Stromal cell of bone marrow (primary cell): ENCODE measurements around the gene NELFA.

ENCODE experiments used
- DNase-seq: peaks from one replicate; pipeline ENCODE4 v3.0.0-alpha.2; 2012; ENCODE audit warnings: low read depth

The NELFA gene

GRCh38 chr4:2008921-2009650, at the start of gene NELFA:
TSS of gene NELFA (minus strand) at chr4:2008974. CDS start at chr4:2008959, 15 bp downstream.
- peak; percentile 82 for DNase-seq

DNA sequence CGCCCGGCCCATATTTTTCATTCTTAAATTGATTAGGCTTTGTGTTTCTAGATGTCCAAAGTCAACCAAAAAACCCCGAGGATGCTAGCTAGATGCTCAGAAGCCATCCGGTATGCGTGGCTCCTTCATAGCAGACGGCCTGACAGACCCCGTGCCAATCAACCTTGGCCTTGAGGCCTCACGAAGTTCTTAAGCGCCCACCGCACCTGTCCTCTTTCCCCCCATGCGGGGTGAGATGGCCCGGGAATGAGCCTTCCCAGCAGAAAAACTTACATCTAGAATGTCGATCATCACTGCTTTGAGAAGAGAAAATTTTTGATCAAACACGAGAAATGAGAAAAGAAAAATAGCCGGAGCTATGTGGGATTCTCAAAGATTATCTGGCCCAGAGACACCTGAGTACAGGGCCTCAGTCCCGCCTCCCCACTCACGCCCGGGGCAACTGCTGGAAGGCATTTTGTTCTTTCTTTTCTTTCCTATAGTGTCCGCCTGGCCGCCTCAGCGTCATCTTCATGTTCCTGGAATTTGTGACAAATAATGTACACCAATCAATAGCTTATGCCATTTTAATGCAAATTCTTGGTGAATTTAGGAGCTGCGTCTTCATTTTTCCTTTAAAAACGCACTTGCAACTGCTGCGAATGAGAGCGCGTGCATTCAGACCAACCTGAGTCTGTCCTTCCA, 48.8 kb upstream of the NELFA start:
- no peak for DNase-seq

GRCh38 chr4:2054217-2054616, 45.4 kb upstream of the NELFA start:
- DNase-seq: no peak

DNA sequence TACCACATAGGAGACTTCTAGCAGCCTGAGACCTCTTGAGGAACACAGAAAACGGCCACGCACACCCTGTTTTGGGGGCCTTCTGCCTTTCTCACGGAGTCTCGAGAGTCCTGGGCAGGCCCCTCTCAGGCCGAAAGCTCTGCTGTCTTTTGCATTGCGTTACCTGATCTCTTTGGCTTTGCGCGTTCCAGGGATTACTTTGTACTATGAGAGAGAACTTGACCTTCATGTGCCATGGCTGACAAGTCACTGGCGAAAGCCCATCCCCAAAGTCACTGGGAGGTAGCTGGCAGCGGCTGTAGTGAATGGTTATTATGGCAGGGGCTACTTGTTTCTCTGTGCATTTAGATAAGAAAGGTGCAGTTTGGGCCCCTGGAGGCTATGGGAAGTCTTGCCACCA, 42.3 kb upstream of the NELFA start:
- DNase-seq: no peak

GRCh38 chr4:2049811-2050210, 41.0 kb upstream of the NELFA start:
- DNase-seq: no peak

DNA sequence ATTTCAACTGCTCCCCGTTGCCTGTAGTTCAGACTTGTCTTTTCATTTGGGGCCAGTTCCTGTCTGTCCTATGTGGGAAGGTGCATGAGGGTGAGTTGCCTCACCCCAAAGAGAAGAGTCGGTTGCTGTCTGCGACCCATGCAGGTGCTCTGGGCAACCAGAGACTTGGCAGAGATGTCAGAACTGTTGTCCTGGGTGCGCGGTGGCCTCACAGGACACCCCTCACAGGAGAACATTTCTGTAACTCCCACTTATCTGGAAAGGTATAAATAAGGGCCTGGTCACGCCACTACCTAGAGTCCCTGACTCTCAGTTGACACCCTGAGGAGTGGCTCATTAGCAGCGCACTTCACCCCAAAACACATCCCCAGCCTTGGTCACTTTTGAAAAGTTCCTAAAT, 40.6 kb upstream of the NELFA start:
- no peak for DNase-seq

GRCh38 chr4:2048831-2049230, 40.1 kb upstream of the NELFA start:
- no peak for DNase-seq

GRCh38 chr4:2047781-2048581, 39.2 kb upstream of the NELFA start:
- DNase-seq: no peak

GRCh38 chr4:2047031-2047660, 38.4 kb upstream of the NELFA start:
- DNase-seq: no peak

GRCh38 chr4:2046031-2046961, 37.5 kb upstream of the NELFA start:
- DNase-seq: no peak

GRCh38 chr4:2045518-2045951, 36.8 kb upstream of the NELFA start:
- DNase-seq: no peak

- no peak for DNase-seq
These were observed 36.1 kb upstream of the NELFA start for GRCh38 chr4:2044542-2045517.

GRCh38 chr4:2044119-2044485, 35.3 kb upstream of the NELFA start:
- no peak for DNase-seq

DNA sequence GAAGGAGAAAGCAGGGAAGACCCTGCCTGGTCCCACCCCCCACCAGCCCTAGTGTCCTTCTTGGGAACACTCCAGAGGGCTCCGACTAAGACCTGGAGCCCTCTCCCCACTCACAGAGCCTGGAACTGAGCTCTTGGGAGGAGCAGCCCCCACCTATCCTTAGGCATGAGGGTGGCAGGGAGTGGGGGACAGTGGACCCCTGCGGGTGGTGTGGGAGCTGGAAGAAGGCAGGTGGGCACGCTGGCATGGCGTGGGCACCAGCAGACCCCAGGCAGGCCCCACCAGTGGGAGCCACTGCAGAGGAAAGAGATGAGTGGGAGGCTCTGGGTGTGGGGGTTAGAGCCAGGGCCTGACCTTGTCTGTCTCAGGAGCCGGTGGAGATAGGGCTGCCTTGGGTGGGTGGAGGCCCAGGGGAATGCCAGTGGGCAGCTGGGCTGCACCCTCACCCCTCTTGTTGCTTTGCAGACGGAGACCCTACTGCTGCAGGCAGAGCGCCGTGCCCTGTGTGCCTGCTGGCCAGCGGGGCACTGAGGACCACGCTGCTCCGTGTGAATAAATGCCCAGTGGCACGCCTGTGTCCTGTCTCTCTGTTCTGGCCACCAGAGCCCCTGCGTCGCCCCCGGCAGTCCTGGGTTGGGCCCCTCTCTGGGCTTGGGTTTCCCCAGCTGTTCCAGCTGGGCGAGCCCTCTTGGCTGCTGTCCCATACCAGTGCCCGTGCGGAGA, 34.8 kb upstream of the NELFA start:
- no peak for DNase-seq

- no peak for DNase-seq
These were observed 34.2 kb upstream of the NELFA start for GRCh38 chr4:2042947-2043395.

DNA sequence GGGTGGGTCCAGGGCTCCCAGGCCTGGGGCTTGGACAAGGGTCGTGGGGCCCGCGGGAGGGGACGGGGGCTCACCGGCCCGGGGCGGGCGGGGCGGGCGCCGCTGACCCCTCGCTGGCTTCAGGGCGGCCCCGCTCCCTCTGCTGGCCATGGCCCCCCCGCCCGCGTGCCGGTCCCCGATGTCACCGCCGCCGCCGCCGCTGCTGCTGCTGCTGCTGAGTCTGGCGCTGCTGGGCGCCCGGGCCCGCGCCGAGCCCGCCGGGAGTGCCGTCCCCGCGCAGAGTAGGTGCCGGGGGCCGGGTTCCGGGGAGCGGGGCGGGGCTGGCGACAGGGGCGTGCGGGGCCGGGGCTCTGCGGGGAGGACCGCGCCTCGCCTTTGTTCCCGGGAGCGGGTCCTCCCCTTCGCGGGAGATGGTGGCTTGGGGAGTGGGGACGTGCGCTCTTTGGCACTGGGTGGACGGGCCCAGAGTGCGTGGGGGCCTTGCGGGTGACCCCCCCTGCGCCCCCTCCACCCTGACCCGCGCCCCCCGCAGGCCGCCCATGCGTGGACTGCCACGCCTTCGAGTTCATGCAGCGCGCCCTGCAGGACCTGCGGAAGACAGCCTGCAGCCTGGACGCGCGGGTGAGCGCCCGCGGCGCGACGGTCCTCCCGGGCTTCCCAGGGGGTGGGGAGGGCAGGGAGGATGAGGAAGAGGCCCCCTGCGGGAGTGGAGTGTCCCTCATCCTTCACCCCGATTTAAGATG, 33.6 kb upstream of the NELFA start:
- no peak for DNase-seq

DNA sequence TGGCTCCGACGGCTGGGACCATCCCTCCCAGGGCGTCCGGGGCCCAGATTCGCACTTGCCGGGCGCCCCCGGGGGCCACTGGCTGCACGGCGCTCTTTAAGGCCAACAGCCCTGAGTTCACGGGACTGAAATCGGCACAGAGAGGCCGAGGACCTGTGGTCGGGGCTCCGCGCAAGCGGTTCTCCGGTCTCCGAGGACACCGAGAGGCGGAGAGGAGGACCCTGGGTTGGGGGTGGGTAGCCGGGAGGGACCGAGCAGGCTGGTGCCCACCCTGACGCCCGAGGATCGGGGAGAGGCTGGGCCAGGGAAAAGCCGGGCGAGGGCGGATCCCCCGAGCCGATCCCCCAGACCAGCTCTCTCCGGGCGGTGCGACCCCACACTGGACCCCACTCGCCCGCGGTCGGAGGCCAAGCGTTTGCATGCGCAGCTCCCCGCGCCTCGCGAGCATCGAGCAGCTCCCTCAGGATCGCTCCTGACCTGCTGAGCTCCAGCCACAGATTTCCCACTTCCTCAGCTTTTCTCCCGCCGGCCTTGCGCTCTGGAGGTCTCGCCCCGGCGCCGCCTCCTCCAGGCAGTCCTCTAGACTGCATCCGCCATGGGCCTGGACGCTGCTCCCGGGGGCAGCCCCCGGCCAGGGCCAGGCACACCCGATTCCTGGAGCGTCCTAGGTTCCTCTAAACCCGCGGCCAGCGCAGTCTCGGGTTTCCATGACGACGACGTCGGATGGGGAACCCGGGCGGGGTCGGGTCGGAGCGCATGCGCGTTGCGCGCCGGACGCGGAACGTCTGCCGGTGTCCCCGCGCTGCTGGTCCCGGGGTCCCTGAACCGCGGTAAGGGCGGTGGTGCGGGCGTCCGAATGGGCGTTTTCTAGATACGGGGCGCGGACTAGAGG, 32.7 kb upstream of the NELFA start:
- peak; percentile 41 for DNase-seq
